GM18505 (cell line): ENCODE measurements around the gene EFNA5.

Source experiments
- ATAC-seq: cut with Tn5 transposase; IDR thresholded peaks from one replicate; pipeline ENCODE4 v1.9.1; 2021; ENCODE audit not compliant: unreplicated experiment
- POLR2A ChIP-seq: IDR thresholded peaks from 4 replicates; pipeline ENCODE4 v1.6.1; 2011; ENCODE audit warnings: borderline replicate concordance; ENCODE audit not compliant: insufficient read depth, insufficient read length; ENCODE audit errors: extremely low read depth

The EFNA5 gene

GRCh38 chr5:107519900-107520354 is 150.8 kb downstream of the EFNA5 start:
- no peak for TF ChIP-seq POLR2A
- ATAC-seq = no peak

- no peak for ATAC-seq
- TF ChIP-seq POLR2A = no peak
These were observed 152.1 kb downstream of the EFNA5 start for GRCh38 chr5:107518616-107519015.

- no peak for ATAC-seq
- TF ChIP-seq POLR2A = no peak
These were observed 152.5 kb downstream of the EFNA5 start for GRCh38 chr5:107518190-107518589.

- no peak for TF ChIP-seq POLR2A
- ATAC-seq = peak; percentile 55
These were observed 153.3 kb downstream of the EFNA5 start for GRCh38 chr5:107517185-107518033.

GRCh38 chr5:107516452-107517184 is 154.1 kb downstream of the EFNA5 start:
- no peak for TF ChIP-seq POLR2A
- no peak for ATAC-seq

GRCh38 chr5:107515521-107516080 is 155.1 kb downstream of the EFNA5 start:
- no peak for ATAC-seq
- TF ChIP-seq POLR2A = no peak

GRCh38 chr5:107514305-107514704 is 156.4 kb downstream of the EFNA5 start:
- no peak for ATAC-seq
- no peak for TF ChIP-seq POLR2A

GRCh38 chr5:107513337-107514085 is 157.2 kb downstream of the EFNA5 start:
- TF ChIP-seq POLR2A = no peak
- no peak for ATAC-seq

- no peak for ATAC-seq
- no peak for TF ChIP-seq POLR2A
These were observed 158.7 kb downstream of the EFNA5 start for GRCh38 chr5:107512029-107512428.

GRCh38 chr5:107510125-107510524 is 160.6 kb downstream of the EFNA5 start:
- no peak for TF ChIP-seq POLR2A
- no peak for ATAC-seq

- TF ChIP-seq POLR2A = no peak
- no peak for ATAC-seq
These were observed 162.6 kb downstream of the EFNA5 start for GRCh38 chr5:107508097-107508496.

GRCh38 chr5:107505763-107506534 is 164.8 kb downstream of the EFNA5 start:
- ATAC-seq = no peak
- TF ChIP-seq POLR2A = no peak
